Mucosa of descending colon (tissue), 3 donors: ENCODE data around the gene POU1F1. TPM values are rescaled to one million over a fixed set of nuclear protein-coding genes. Genes with fewer than 3 reads are reported as not detected.

Experiments
- ATAC-seq: fragments of 200-7000 bp; cut with Tn5 transposase; one replicate; pipeline ENCODE4 v1.9.1; 2020; ENCODE audit warnings: mild to moderate bottlenecking, moderate library complexity
- DNase-seq, 3 donors: peaks; one replicate each; pipeline ENCODE4 v3.0.0-alpha.2; 2020
- H3K36me3 ChIP-seq: fragments of 200-600 bp; one replicate; pipeline ENCODE4 v1.8.0; 2021; ENCODE audit warnings: low read depth, mild to moderate bottlenecking
- H3K4me1 ChIP-seq: fragments of 200-600 bp; one replicate; pipeline ENCODE4 v1.8.0; 2021; ENCODE audit warnings: low read depth, mild to moderate bottlenecking
- H3K4me3 ChIP-seq: fragments of 200-600 bp; one replicate; pipeline ENCODE4 v1.8.0; 2021; ENCODE audit warnings: mild to moderate bottlenecking
- H3K9me3 ChIP-seq: fragments of 200-600 bp; one replicate; pipeline ENCODE4 v1.8.0; 2021; ENCODE audit warnings: mild to moderate bottlenecking
- intact Hi-C, 2 donors: fragments of 100-400 bp; cut with DNase I in 1 of 2; cut with micrococcal nuclease in 1 of 2; formaldehyde crosslinking; loops; one replicate each; pipeline versions ENCODE4 v1.11.0 to v1.11.1; 2022; cut with DNase I, micrococcal nuclease
- total RNA-seq, 3 donors: library from RNA; stranded (reverse); fragmentation: NEBNext Ultra II Directional in 2 of 3; extraction: Animal tissue kit (Norgen Biotek cat#: 25700) in 2 of 3; gene quantifications; one replicate each; pipeline versions ENCODE4 v1.2.1 to v1.2.4, GENCODE V29; 2021 to 2023
- TF ChIP-seq, protein P1 (sequence below): fragments of 200-600 bp; IDR thresholded peaks from one replicate; pipeline ENCODE4 v1.8.0; 2022; ENCODE audit warnings: antibody characterized with exemption, mild to moderate bottlenecking
- donor health status: DM: no; HTN: no; CAD: no; lungs with moderate emphysema.
- donor health status: DM: no; HTN: no; CAD: no.
- donor health status: DM: no; HTN: yes; CAD: no.

The POU1F1 gene
- total RNA-seq, 3 donors from 2014 or later = not detected

DNA sequence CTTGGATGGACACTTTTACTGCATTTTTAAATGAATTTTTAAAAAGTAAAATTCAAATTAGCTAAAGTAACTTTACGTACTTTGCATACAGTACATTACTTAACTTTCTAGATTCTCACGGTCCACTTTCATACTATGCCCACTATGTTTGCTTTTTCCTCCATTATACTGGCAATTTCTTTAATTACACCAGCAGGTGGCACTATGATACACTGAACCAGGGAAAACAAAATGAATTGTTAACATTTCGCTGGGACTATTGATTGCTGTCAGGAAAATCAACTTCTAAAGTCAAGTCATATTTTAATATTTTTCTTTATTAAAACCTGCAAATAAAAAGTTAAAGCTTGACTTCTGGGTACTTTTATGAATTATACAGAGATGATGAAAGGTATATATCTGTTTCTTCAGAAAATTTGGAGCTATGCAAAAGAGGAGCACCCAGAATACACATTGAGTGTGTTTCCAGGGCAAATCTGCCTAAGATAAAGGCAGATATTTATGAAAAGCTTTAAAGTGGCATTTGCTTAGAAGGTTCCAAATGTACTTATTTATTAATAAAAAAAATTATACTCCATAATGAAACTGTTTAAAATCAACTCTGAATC lies 21.8 kb upstream of the POU1F1 start:
- intact Hi-C loops = no loop called here
- H3K36me3 ChIP-seq = no peaks in the 10 kb centered on the region
- ATAC-seq = peak; percentile 69
- no peak overlapping the region for H3K4me3 ChIP-seq
- DNase-seq = peak in 1 of 3 donors; percentile 14
- H3K4me1 ChIP-seq = no peaks in the 10 kb centered on the region
- H3K9me3 ChIP-seq = no peaks in the 10 kb centered on the region
- TF ChIP-seq, protein P1, sequence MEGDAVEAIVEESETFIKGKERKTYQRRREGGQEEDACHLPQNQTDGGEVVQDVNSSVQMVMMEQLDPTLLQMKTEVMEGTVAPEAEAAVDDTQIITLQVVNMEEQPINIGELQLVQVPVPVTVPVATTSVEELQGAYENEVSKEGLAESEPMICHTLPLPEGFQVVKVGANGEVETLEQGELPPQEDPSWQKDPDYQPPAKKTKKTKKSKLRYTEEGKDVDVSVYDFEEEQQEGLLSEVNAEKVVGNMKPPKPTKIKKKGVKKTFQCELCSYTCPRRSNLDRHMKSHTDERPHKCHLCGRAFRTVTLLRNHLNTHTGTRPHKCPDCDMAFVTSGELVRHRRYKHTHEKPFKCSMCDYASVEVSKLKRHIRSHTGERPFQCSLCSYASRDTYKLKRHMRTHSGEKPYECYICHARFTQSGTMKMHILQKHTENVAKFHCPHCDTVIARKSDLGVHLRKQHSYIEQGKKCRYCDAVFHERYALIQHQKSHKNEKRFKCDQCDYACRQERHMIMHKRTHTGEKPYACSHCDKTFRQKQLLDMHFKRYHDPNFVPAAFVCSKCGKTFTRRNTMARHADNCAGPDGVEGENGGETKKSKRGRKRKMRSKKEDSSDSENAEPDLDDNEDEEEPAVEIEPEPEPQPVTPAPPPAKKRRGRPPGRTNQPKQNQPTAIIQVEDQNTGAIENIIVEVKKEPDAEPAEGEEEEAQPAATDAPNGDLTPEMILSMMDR = no peak

DNA sequence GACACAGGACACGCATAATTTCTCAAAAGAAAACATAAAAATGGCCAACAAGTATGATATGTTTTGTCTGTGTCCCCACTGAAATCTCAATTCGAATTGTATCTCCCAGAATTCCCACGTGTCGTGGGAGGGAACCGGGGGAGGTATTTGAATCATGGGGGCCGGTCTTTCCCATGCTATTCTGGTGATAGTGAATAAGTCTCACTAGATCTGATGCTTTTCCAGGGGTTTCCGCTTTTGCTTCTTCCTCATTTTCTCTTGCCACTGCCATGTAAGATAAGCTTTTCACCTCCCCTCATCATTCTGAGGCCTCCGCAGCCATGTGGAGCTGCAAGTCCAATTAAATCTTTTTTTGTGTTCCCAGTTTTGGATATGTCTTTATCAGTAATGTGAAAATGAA lies 12.1 kb upstream of the POU1F1 start:
- DNase-seq = no peak
- TF ChIP-seq, protein P1 = no peak
- intact Hi-C loops = no loop called here
- no peak for ATAC-seq
- Histone ChIP-seq H3K4me3 (no peak overlapping the region), H3K4me1 (no peaks in the 10 kb centered on the region), H3K9me3 (no peaks in the 10 kb centered on the region), H3K36me3 (no peaks in the 10 kb centered on the region)

DNA sequence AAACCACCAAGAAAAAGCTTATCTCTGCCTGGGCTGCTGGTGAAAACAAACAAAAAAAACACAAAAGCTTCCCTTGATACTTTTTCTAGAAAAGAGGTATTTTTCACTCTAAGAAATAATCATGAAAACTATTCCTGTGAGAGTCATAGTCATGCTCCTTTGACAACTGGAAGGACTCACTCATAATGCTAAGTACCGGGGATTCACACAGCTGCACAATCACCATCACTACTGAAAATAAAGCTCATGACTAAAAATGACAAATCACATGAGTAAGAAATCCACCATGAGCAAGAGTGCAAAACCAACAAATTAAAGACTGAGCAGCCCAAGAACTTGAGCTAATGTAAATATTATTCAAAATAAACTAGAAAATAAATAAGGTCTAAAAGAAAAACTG lies 10.6 kb upstream of the POU1F1 start:
- no peak for ATAC-seq

DNA sequence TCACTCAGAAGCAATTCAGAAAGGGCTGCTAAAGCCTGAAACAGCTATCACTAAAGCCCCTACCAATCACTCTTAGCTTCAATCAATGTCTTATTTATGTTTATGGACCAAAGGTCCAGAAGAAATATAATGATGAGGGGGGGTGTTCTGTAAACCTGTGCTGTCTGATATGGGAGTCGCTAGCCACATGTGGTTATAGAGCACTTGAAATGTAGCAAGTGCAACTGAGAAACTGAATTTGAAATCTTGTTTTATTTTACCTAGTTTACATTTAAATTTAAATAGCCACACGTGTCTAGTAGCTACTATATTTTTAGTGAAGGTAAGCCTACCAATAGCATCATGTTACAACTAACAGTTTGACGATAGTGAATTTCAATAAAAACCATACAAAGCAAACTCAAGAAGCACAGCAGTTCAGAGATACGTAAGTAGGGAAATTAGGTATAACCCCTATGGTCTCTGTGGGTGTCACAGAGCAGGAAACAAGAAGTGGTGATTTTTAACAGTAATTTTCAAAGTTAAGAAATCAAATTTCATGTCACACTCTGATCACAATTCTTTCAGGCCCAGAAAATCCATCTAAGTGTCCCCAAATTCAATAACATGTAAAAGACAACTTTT lies 3.6 kb downstream of the POU1F1 start:
- DNase-seq (no peak), ATAC-seq (no peak)
- no peak overlapping the region for H3K4me3 ChIP-seq
- no peaks in the 10 kb centered on the region for H3K4me1 ChIP-seq
- intact Hi-C loops = no loop called here
- H3K36me3 ChIP-seq = no peaks in the 10 kb centered on the region
- TF ChIP-seq, protein P1 = no peak
- H3K9me3 ChIP-seq = no peaks in the 10 kb centered on the region

More for the DNA sequence above, 10.6 kb upstream of the POU1F1 start:
- no peak for DNase-seq
- no peaks in the 10 kb centered on the region for H3K36me3 ChIP-seq
- H3K4me3 ChIP-seq = no peak overlapping the region
- H3K4me1 ChIP-seq = no peaks in the 10 kb centered on the region
- intact Hi-C loops = no loop called here
- TF ChIP-seq, protein P1 = no peak
- H3K9me3 ChIP-seq = no peaks in the 10 kb centered on the region

DNA sequence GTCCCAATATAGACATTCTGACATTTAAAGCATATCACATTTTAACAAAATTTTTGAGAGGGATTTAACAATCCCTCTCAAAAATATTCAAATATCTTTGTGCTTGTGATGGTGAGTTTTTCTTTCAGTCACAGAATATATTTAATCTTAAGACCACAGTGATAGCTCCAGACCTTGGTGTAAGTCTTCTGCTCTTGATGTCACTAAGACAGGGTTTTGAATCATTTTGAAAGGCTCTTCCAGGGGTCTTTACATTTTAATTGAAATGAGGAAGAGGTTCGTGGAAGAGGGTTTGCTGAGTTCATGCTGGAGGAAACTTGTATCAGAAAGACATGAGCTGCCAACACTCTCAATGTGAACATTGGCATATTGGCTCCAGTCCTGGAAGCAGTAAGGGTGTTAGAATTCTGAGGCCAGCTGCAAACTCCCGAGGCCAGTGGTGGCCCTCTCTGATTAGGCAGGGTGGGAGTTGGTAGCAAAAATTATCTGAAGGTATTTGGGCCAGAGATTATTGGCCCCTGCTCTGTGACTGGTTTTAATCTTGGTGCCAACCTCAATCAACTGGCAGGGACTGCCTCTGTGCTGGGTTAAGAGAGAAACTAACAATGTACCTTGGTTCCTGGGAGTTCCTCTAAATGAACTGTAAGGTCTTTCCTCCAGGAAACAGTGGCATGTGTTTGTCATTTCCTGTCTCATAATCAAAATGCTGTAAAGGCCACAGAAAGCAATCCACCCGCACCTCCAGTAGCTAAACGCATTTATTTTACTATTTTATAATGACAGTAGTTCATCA lies 5.3 kb downstream of the POU1F1 start:
- Histone ChIP-seq H3K36me3 (no peaks in the 10 kb centered on the region), H3K4me1 (no peaks in the 10 kb centered on the region), H3K4me3 (no peak overlapping the region), H3K9me3 (no peaks in the 10 kb centered on the region)
- intact Hi-C loops = no loop called here
- DNase-seq (no peak), ATAC-seq (peak; percentile 65)
- TF ChIP-seq, protein P1 = no peak
